OCI-LY3 (cell line): ENCODE results near the gene ERBB2.

Experiments used
- H2AFZ ChIP-seq: fragments of 200-600, 300-600 bp; shearing (Covaris generic); 2 replicates; pipeline ENCODE4 v1.6.0; 2014; ENCODE audit warnings: antibody characterized with exemption, low read depth, low read length
- H3K27ac ChIP-seq: fragments of 200-600, 300-600 bp; sonication (generic); 2 replicates; pipeline ENCODE4 v1.5.1; 2014; ENCODE audit warnings: mild to moderate bottlenecking, low read length, moderate library complexity, mixed read lengths
- H3K27me3 ChIP-seq: fragments of 200-600, 300-600 bp; sonication (generic); 2 replicates; pipeline ENCODE4 v1.6.1; 2014; ENCODE audit warnings: low read depth, low read length, mixed read lengths
- H3K36me3 ChIP-seq: fragments of 200-600, 300-600 bp; sonication (generic); replicated peaks from 2 replicates; pipeline ENCODE3; 2014; ENCODE audit warnings: low read depth, low read length, mixed read lengths
- H3K4me1 ChIP-seq: fragments of 300-600, 200-600 bp; sonication (generic); 2 replicates; pipeline ENCODE4 v1.6.1; 2014; ENCODE audit warnings: low read length, mixed read lengths
- H3K4me2 ChIP-seq: fragments of 200-600, 300-600 bp; sonication (generic); 2 replicates; pipeline ENCODE4 v1.6.1; 2014; ENCODE audit warnings: low read length, mixed read lengths
- H3K4me3 ChIP-seq: fragments of 300-600, 200-600 bp; sonication (generic); 2 replicates; pipeline ENCODE4 v1.5.1; 2014; ENCODE audit warnings: antibody characterized with exemption, mild to moderate bottlenecking, low read length, moderate library complexity
- H3K79me2 ChIP-seq: fragments of 300-600, 200-600 bp; shearing (Covaris generic); 2 replicates; pipeline ENCODE4 v1.6.1; 2014; ENCODE audit warnings: mild to moderate bottlenecking, low read length, mixed read lengths
- H3K9ac ChIP-seq: fragments of 300-600, 200-600 bp; shearing (Covaris generic); 2 replicates; pipeline ENCODE4 v1.6.0; 2014; ENCODE audit warnings: mild to moderate bottlenecking, low read length, moderate library complexity
- H3K9me3 ChIP-seq: fragments of 200-600, 300-600 bp; shearing (Covaris generic); 2 replicates; pipeline ENCODE4 v1.6.1; 2014; ENCODE audit warnings: low read length, mixed read lengths; ENCODE audit not compliant: insufficient read depth
- H4K20me1 ChIP-seq: fragments of 200-600, 300-600 bp; sonication (generic); 2 replicates; pipeline ENCODE4 v1.6.1; 2016; ENCODE audit warnings: low read length, mixed read lengths; ENCODE audit not compliant: insufficient read depth
- EZH2phosphoT487 ChIP-seq: fragments of 200-600 bp; shearing (Covaris generic); IDR thresholded peaks from 2 replicates; pipeline ENCODE4 v1.6.1; 2018; ENCODE audit warnings: antibody characterized with exemption, mixed run types, low read depth
- TF ChIP-seq, protein P1 (sequence below): fragments of 200-600, 300-600 bp; sonication (generic); IDR thresholded peaks from 2 replicates; pipeline ENCODE4 v1.5.1; 2014; ENCODE audit warnings: antibody characterized with exemption, low read length, low read depth

Gene ERBB2

DNA sequence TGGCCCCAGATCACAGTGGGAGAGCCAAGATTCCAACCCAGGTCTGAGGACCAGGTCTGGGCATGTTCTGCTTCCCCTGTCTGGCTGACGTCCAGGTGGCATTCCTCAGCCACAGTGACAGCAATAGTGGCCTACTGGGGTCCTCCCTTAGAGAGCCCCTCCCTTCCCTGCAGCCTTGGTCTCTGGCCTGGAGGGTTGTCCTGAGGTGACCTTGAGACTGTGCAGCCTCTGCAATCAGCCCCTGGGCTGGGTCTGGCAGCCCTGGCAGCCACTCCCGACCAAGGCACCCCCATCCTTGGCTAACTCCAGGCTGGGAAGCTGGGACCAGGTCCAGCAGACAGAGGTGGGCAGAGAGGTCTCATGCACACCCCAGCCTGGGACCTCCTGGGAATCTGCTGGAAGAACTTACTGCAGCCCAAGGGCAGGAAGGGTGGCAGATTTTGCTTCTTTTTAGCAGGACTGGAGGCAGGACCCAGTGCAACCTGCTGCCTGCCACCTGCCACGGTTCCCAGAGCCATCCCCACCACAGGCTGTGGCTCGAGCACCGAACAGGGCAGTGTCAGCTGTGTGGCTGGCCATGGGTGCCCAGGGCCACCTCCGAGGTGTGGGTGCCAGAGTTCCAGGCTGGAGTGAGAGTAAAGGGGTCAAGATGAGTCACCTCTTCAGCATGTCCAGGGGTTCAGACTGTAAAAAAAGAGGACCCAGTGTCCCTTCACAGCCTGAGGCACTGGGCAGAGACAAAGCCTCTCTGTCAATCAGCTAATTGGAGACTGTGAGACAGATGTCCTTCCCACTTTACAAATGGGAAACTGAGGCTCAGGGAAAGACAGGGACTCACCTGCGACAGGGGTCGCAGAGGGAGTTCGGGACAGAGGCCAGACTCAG lies 50.5 kb downstream of the ERBB2 start:
- TF ChIP-seq, protein P1, sequence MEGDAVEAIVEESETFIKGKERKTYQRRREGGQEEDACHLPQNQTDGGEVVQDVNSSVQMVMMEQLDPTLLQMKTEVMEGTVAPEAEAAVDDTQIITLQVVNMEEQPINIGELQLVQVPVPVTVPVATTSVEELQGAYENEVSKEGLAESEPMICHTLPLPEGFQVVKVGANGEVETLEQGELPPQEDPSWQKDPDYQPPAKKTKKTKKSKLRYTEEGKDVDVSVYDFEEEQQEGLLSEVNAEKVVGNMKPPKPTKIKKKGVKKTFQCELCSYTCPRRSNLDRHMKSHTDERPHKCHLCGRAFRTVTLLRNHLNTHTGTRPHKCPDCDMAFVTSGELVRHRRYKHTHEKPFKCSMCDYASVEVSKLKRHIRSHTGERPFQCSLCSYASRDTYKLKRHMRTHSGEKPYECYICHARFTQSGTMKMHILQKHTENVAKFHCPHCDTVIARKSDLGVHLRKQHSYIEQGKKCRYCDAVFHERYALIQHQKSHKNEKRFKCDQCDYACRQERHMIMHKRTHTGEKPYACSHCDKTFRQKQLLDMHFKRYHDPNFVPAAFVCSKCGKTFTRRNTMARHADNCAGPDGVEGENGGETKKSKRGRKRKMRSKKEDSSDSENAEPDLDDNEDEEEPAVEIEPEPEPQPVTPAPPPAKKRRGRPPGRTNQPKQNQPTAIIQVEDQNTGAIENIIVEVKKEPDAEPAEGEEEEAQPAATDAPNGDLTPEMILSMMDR, result no peak
- no peak for TF ChIP-seq EZH2phosphoT487
- no peaks in the 10 kb centered on the region for H4K20me1 ChIP-seq
- H3K27ac ChIP-seq, result no peak overlapping the region
- no peak overlapping the region for H3K4me2 ChIP-seq
- H3K4me3 ChIP-seq, result no peak overlapping the region
- peaks cover 3% of the 10 kb centered on the region; the same call in 1 of the 2 replicates for H3K79me2 ChIP-seq
- H2AFZ ChIP-seq, result no peak overlapping the region
- no peak overlapping the region for H3K9ac ChIP-seq
- H3K9me3 ChIP-seq, result no peaks in the 10 kb centered on the region; the same call in 1 of the 2 replicates
- H3K27me3 ChIP-seq, result no peaks in the 10 kb centered on the region
- H3K36me3 ChIP-seq, result no peaks in the 10 kb centered on the region
- H3K4me1 ChIP-seq, result peaks cover 18% of the 10 kb centered on the region

DNA sequence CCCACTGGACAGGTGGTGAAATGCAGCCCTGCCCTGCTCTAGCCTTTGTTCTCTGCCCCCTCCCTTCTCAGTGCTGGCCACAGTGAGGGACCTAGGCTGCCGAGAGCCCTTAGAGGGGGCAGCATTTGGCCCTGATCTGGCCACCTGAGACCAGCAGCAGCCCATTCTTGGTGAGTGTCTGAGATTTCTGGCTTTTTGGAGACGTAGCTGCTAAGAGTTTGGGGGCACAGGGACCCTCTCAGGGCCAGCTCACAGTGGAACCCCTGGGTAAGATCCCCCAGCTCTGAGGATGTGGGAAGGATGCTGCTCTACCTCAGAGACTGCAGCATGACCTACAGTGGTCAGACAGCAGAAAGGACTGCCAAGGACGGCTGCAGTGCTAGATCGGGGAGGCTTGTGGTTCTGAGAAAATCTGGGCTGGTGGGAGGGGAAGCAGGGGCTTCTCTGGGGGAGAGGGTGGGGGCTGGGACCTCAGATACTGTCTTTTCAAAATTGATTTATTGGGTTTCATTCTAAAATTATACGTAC lies 51.2 kb downstream of the ERBB2 start:
- peaks cover 3% of the 10 kb centered on the region; the same call in 1 of the 2 replicates for H3K79me2 ChIP-seq
- TF ChIP-seq, protein P1, result no peak
- no peak for TF ChIP-seq EZH2phosphoT487
- no peak overlapping the region for H3K9ac ChIP-seq
- no peak overlapping the region for H3K27ac ChIP-seq
- no peaks in the 10 kb centered on the region; the same call in 1 of the 2 replicates for H3K9me3 ChIP-seq
- H3K4me3 ChIP-seq, result no peak overlapping the region
- H2AFZ ChIP-seq, result no peak overlapping the region
- H3K4me2 ChIP-seq, result no peak overlapping the region
- no peaks in the 10 kb centered on the region for H3K27me3 ChIP-seq
- H3K36me3 ChIP-seq, result no peaks in the 10 kb centered on the region
- peaks cover 25% of the 10 kb centered on the region for H3K4me1 ChIP-seq
- H4K20me1 ChIP-seq, result no peaks in the 10 kb centered on the region

DNA sequence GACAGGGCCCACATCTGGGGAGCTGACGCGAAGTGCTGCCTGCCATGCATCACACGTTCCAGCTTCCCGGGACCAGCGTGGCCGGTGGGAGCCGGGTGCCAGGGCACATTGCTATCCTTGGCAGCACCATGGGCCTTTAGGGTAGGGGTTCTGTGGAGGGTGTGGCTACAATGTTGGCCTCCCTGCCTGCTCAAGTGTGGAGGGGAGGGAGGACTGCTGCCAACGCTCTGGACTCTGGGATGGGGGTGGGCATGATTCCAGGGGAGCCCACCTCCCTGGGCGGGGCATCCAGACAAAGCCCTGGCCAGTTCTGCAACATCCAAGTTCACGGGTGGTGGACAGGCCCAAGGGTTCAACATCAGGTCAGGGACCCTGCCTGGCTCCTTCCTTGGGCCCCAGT lies 51.8 kb downstream of the ERBB2 start:
- Histone ChIP-seq H3K9ac (no peak overlapping the region), H3K4me2 (no peak overlapping the region), H3K36me3 (no peaks in the 10 kb centered on the region), H3K27me3 (no peaks in the 10 kb centered on the region), H3K4me1 (peaks cover 30% of the 10 kb centered on the region), H3K9me3 (no peaks in the 10 kb centered on the region; the same call in 1 of the 2 replicates), H4K20me1 (no peaks in the 10 kb centered on the region), H2AFZ (no peak overlapping the region), H3K4me3 (no peak overlapping the region), H3K27ac (no peak overlapping the region), H3K79me2 (peaks cover 3% of the 10 kb centered on the region; the same call in 1 of the 2 replicates)
- TF ChIP-seq, protein P1, result no peak
- no peak for TF ChIP-seq EZH2phosphoT487

DNA sequence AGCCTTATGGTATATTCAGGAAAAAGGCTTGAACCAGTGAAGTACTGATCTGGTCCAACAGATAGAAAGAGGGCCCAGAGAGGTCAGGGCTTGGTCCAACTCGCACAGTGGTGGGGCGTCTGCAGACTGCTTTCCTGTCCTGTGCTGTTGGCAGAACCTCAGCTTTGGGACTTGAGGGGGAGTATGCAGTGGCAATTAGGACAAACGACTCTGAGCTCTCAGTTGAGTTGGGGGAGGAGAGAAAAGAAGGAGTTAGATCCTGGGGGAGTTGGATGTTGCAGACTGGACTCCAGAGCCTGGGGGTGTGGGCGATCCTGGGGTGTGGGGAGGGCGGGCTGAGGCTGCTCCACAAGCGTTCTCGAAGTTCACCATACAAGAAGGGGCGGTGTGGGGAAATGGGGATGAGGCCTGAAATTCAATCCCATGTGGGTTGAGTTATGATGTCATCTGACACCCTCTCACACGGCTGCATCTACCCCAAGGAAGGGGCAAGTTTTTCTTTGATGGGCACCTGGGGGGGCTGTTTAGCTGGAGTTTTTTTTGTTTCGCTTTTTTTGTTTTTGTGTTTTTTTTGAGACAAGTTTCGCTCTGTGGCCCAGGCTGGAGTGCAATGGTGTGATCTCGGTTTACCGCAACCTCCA lies 52.5 kb downstream of the ERBB2 start:
- Histone ChIP-seq H3K27ac (no peak overlapping the region), H3K9ac (no peak overlapping the region), H3K79me2 (peaks cover 3% of the 10 kb centered on the region; the same call in 1 of the 2 replicates), H3K4me2 (no peak overlapping the region), H2AFZ (no peak overlapping the region), H3K27me3 (no peaks in the 10 kb centered on the region), H3K4me1 (peaks cover 37% of the 10 kb centered on the region), H4K20me1 (no peaks in the 10 kb centered on the region), H3K4me3 (no peak overlapping the region), H3K9me3 (no peaks in the 10 kb centered on the region; the same call in 1 of the 2 replicates), H3K36me3 (no peaks in the 10 kb centered on the region)
- TF ChIP-seq EZH2phosphoT487, result no peak
- TF ChIP-seq, protein P1, result no peak
